ENCODE results near the gene ABHD18. TPM values are rescaled to one million over a fixed set of nuclear protein-coding genes. Genes with fewer than 3 reads are reported as not detected.

The ABHD18 gene
- total RNA-seq, 2 donors from 2014 or later: 17.1 to 18.5 TPM

DNA sequence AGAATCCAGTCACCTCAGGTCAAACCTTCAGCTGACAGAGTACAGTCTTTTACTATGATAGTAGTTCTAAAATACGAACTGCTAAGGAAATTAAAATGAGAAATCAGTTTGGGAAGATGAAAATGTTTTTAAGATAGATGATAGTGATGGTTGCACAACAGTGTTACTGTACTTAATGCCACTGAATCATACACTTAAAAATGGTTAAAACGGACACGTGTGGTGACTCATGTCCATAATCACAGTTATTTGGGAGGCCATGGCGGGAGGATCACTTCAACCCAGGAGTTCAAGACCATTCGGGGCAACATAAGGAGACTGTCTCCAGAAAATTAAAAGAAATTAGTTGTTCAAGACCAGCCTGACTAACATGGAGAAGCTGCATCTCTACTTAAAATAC is 41.4 kb downstream of the ABHD18 start:
- H3K36me3 ChIP-seq (ENCODE audit: control insufficient read depth, insufficient read depth, low read length): peaks cover 15% of the 10 kb centered on the region
- Mint-ChIP-seq H3K36me3 (ENCODE audit: low read depth) (peaks cover 42% of the 10 kb centered on the region), H3K4me1 (no peaks in the 10 kb centered on the region), H3K9me3 (no peaks in the 10 kb centered on the region), H3K27ac (no peak overlapping the region), H3K27me3 (ENCODE audit: insufficient read depth) (no peaks in the 10 kb centered on the region), H3K4me3 (no peak overlapping the region)
- H3K4me3 ChIP-seq (ENCODE audit: low read length): no peak overlapping the region
- no peaks in the 10 kb centered on the region for H3K9me3 ChIP-seq (ENCODE audit: control insufficient read depth, low read length)
- WGBS, 2 experiments (ENCODE audit: insufficient coverage in 1 of 2, insufficient read length in 1 of 2): 95 to 96% methylated on average over 5 of the region's 5 CpGs
- DNase-seq: no peak
- H3K27ac ChIP-seq (ENCODE audit: low read depth, low read length): no peak overlapping the region
- H3K9ac ChIP-seq (ENCODE audit: extremely low read depth, low read length, poor library complexity, severe bottlenecking): no peak overlapping the region
- H3K4me1 ChIP-seq (ENCODE audit: control insufficient read depth, insufficient read depth, low read length): no peaks in the 10 kb centered on the region
- H3K27me3 ChIP-seq (ENCODE audit: control insufficient read depth, insufficient read depth, low read length, poor library complexity, severe bottlenecking): no peaks in the 10 kb centered on the region
- TF ChIP-seq, protein P1, sequence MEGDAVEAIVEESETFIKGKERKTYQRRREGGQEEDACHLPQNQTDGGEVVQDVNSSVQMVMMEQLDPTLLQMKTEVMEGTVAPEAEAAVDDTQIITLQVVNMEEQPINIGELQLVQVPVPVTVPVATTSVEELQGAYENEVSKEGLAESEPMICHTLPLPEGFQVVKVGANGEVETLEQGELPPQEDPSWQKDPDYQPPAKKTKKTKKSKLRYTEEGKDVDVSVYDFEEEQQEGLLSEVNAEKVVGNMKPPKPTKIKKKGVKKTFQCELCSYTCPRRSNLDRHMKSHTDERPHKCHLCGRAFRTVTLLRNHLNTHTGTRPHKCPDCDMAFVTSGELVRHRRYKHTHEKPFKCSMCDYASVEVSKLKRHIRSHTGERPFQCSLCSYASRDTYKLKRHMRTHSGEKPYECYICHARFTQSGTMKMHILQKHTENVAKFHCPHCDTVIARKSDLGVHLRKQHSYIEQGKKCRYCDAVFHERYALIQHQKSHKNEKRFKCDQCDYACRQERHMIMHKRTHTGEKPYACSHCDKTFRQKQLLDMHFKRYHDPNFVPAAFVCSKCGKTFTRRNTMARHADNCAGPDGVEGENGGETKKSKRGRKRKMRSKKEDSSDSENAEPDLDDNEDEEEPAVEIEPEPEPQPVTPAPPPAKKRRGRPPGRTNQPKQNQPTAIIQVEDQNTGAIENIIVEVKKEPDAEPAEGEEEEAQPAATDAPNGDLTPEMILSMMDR (conservative IDR thresholded peaks at IDR 0.05): no peak

GRCh38 chr4:128009428-128009827 is 44.2 kb downstream of the ABHD18 start:
- WGBS, 2 experiments (ENCODE audit: insufficient coverage in 1 of 2, insufficient read length in 1 of 2): 98 to 100% methylated on average over 1 to 3 of the region's 3 CpGs
- H3K4me1 ChIP-seq (ENCODE audit: control insufficient read depth, insufficient read depth, low read length): no peaks in the 10 kb centered on the region
- H3K36me3 ChIP-seq (ENCODE audit: control insufficient read depth, insufficient read depth, low read length): peaks cover 26% of the 10 kb centered on the region
- H3K27ac Mint-ChIP-seq: no peak overlapping the region
- no peak overlapping the region for H3K4me3 ChIP-seq (ENCODE audit: low read length)
- no peaks in the 10 kb centered on the region for H3K9me3 Mint-ChIP-seq
- no peak overlapping the region for H3K27ac ChIP-seq (ENCODE audit: low read depth, low read length)
- no peak overlapping the region for H3K9ac ChIP-seq (ENCODE audit: extremely low read depth, low read length, poor library complexity, severe bottlenecking)
- DNase-seq: no peak
- H3K4me1 Mint-ChIP-seq: no peaks in the 10 kb centered on the region
- peaks cover 44% of the 10 kb centered on the region for H3K36me3 Mint-ChIP-seq (ENCODE audit: low read depth)
- no peaks in the 10 kb centered on the region for H3K27me3 Mint-ChIP-seq (ENCODE audit: insufficient read depth)
- H3K9me3 ChIP-seq (ENCODE audit: control insufficient read depth, low read length): no peaks in the 10 kb centered on the region
- TF ChIP-seq, protein P1 (conservative IDR thresholded peaks at IDR 0.05): no peak
- H3K27me3 ChIP-seq (ENCODE audit: control insufficient read depth, insufficient read depth, low read length, poor library complexity, severe bottlenecking): no peaks in the 10 kb centered on the region
- H3K4me3 Mint-ChIP-seq: no peak overlapping the region

DNA sequence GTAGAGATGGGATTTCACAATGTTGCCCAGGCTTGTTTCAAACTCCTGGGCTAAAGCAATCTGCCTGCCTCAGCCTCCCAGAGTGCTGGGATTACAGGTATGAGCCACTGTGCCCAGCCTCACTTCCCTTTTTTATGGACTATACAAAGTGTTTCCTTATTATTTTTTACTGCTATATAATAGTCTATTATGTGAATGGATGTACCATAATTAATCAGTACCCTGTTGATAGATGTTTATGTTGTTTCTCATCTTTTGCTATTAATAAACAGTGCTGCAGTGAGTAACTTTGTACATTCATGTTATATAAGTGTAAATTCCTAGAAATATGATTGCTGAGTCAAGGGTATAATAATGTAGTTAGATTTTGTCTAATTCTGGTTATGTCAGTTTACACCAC is 60.1 kb downstream of the ABHD18 start:
- no peak overlapping the region for H3K27ac ChIP-seq (ENCODE audit: low read depth, low read length)
- Mint-ChIP-seq H3K4me1 (no peaks in the 10 kb centered on the region), H3K27ac (no peak overlapping the region), H3K9me3 (no peaks in the 10 kb centered on the region), H3K4me3 (no peak overlapping the region), H3K27me3 (ENCODE audit: insufficient read depth) (no peaks in the 10 kb centered on the region), H3K36me3 (ENCODE audit: low read depth) (peaks cover 47% of the 10 kb centered on the region)
- H3K27me3 ChIP-seq (ENCODE audit: control insufficient read depth, insufficient read depth, low read length, poor library complexity, severe bottlenecking): no peaks in the 10 kb centered on the region
- no peaks in the 10 kb centered on the region for H3K9me3 ChIP-seq (ENCODE audit: control insufficient read depth, low read length)
- no peak for DNase-seq
- no peak overlapping the region for H3K9ac ChIP-seq (ENCODE audit: extremely low read depth, low read length, poor library complexity, severe bottlenecking)
- peaks cover 59% of the 10 kb centered on the region for H3K36me3 ChIP-seq (ENCODE audit: control insufficient read depth, insufficient read depth, low read length)
- TF ChIP-seq, protein P1 (conservative IDR thresholded peaks at IDR 0.05): no peak
- no peak overlapping the region for H3K4me3 ChIP-seq (ENCODE audit: low read length)
- no peaks in the 10 kb centered on the region for H3K4me1 ChIP-seq (ENCODE audit: control insufficient read depth, insufficient read depth, low read length)
